Neuronal stem cell (in vitro differentiated cells): ENCODE results near the gene THAP2.

ENCODE experiments used
- DNase-seq: peaks from one replicate; pipeline ENCODE4 v3.0.0-alpha.2; 2013; ENCODE audit warnings: low spot score
- H2AFZ ChIP-seq: one replicate; pipeline ENCODE4 v1.6.1; 2013; ENCODE audit warnings: mild to moderate bottlenecking, low read length, inconsistent platforms
- H2AK5ac ChIP-seq: 2 replicates; pipeline ENCODE4 v1.6.1; 2013; ENCODE audit warnings: low read depth, mild to moderate bottlenecking, inconsistent platforms, low read length, moderate library complexity, mixed read lengths
- H2BK120ac ChIP-seq: 2 replicates; pipeline ENCODE4 v1.6.1; 2013; ENCODE audit warnings: low read depth, mild to moderate bottlenecking, inconsistent platforms, low read length, moderate library complexity, mixed read lengths
- H2BK12ac ChIP-seq: one replicate; pipeline ENCODE4 v1.6.1; 2013; ENCODE audit warnings: low read length, inconsistent platforms
- H2BK15ac ChIP-seq: 2 replicates; pipeline ENCODE4 v1.6.1; 2013; ENCODE audit warnings: mild to moderate bottlenecking, low read length, inconsistent platforms, mixed read lengths
- H2BK5ac ChIP-seq: one replicate; pipeline ENCODE4 v1.6.1; 2013; ENCODE audit warnings: inconsistent platforms, mild to moderate bottlenecking, low read length, moderate library complexity
- H3K14ac ChIP-seq: one replicate; pipeline ENCODE4 v1.6.1; 2013; ENCODE audit warnings: low read length, inconsistent platforms
- H3K18ac ChIP-seq: 2 replicates; pipeline ENCODE4 v1.6.1; 2013; ENCODE audit warnings: low read length, inconsistent platforms
- H3K23ac ChIP-seq: 2 replicates; pipeline ENCODE4 v1.6.1; 2013; ENCODE audit warnings: low read depth, mild to moderate bottlenecking, mixed read lengths, low read length, inconsistent platforms; ENCODE audit not compliant: poor library complexity
- H3K27ac ChIP-seq: replicated peaks from 3 replicates; pipeline ENCODE4 v1.5.1; 2013; ENCODE audit warnings: low read length, inconsistent platforms
- H3K27me3 ChIP-seq, 3 experiments: 2 replicates each; pipeline ENCODE4 v1.6.1; 2013; ENCODE audit warnings: low read length in 3 of 3, mild to moderate bottlenecking in 2 of 3, inconsistent platforms in 1 of 3, low read depth in 1 of 3, mixed read lengths in 1 of 3, moderate library complexity in 1 of 3; ENCODE audit not compliant: control insufficient read depth in 3 of 3, insufficient read depth in 3 of 3
- H3K36me3 ChIP-seq, 2 donors: replicated peaks in 1 of 2; 2 replicates each; pipeline ENCODE4 v1.6.1; 2013; ENCODE audit warnings: low read length in 2 of 2; ENCODE audit not compliant: control insufficient read depth in 2 of 2, insufficient read depth in 2 of 2
- H3K4ac ChIP-seq: 2 replicates; pipeline ENCODE4 v1.6.1; 2013; ENCODE audit warnings: inconsistent platforms, mild to moderate bottlenecking, low read length, moderate library complexity
- H3K4me1 ChIP-seq, 2 donors: 1 replicate in 1 of 2; 2 replicates in 1 of 2; pipeline ENCODE4 v1.6.1; 2013; ENCODE audit warnings: low read length in 2 of 2, low read depth in 1 of 2; ENCODE audit not compliant: control insufficient read depth in 2 of 2, insufficient read depth in 1 of 2
- H3K4me2 ChIP-seq: one replicate; pipeline ENCODE4 v1.6.1; 2013; ENCODE audit warnings: mild to moderate bottlenecking, low read length, inconsistent platforms; ENCODE audit not compliant: insufficient read depth, poor library complexity, severe bottlenecking
- H3K4me3 ChIP-seq, 2 donors: 2 replicates each; pipeline ENCODE4 v1.5.1; 2013; ENCODE audit warnings: low read length in 2 of 2, mild to moderate bottlenecking in 2 of 2, inconsistent platforms in 1 of 2, moderate library complexity in 1 of 2
- H3K79me1 ChIP-seq: one replicate; pipeline ENCODE4 v1.6.1; 2013; ENCODE audit warnings: low read depth, mild to moderate bottlenecking, inconsistent platforms, low read length, moderate library complexity
- H3K9ac ChIP-seq: one replicate; pipeline ENCODE4 v1.6.1; 2013; ENCODE audit warnings: mild to moderate bottlenecking, low read depth, low read length, inconsistent platforms; ENCODE audit not compliant: poor library complexity
- H3K9me3 ChIP-seq, 2 donors: replicated peaks in 1 of 2; 2 replicates each; pipeline versions ENCODE3 to v1.6.1; 2013; ENCODE audit warnings: low read length in 2 of 2, mild to moderate bottlenecking in 2 of 2, inconsistent platforms in 1 of 2, low read depth in 1 of 2, mixed read lengths in 1 of 2, moderate library complexity in 1 of 2; ENCODE audit not compliant: control insufficient read depth in 2 of 2, insufficient read depth in 1 of 2
- H4K8ac ChIP-seq: one replicate; pipeline ENCODE4 v1.6.1; 2013; ENCODE audit warnings: low read depth, mild to moderate bottlenecking, inconsistent platforms, low read length, moderate library complexity
- H4K91ac ChIP-seq: one replicate; pipeline ENCODE4 v1.6.1; 2013; ENCODE audit warnings: low read length, low read depth, mild to moderate bottlenecking, inconsistent platforms; ENCODE audit not compliant: poor library complexity
- WGBS, 2 donors: extraction: QIAGEN DNeasy Blood & Tissue Kit; methylation state at CpG; one replicate each; pipeline ENCODE4 v1.1.7; 2013; ENCODE audit warnings: missing lambda C conversion rate in 2 of 2, mixed read lengths in 1 of 2; ENCODE audit not compliant: insufficient read length in 2 of 2, insufficient replicate concordance in 1 of 2; ENCODE audit errors: extremely low coverage in 2 of 2; 5-methylcytosine and 5-hydroxymethylcytosine counted together

THAP2 gene

DNA sequence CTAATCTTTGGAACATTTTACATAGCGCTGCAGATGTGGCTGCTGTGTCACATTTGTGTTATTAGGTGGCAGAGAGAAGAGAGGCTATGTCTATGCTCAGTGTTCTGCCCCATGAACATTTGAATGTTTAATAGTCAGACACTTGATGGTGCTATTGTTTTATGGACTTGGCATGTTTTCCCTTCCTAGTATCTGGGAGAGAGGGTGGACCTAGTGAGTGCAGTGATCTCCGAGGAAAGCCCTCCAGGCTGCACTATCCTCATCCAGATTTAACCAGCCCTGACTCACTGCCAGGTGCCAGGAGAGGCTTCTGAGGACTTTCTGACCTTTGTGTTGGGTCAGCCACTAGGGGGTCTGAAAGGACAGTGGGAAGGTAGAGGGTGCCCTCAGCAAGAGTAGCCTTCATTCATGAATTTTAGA, 24.8 kb upstream of the THAP2 start:
- H3K4me3 ChIP-seq, result no peak overlapping the region
- H3K14ac ChIP-seq, result no peak overlapping the region
- H4K91ac ChIP-seq, result no peak overlapping the region
- peaks cover 11 to 100% of the 10 kb centered on the region in 2 donors for H3K36me3 ChIP-seq
- no peak overlapping the region for H2AK5ac ChIP-seq
- no peak overlapping the region for H3K27ac ChIP-seq
- H3K9me3 ChIP-seq, result no peaks in the 10 kb centered on the region
- no peak overlapping the region for H3K23ac ChIP-seq
- H3K4ac ChIP-seq, result no peak overlapping the region
- no peak overlapping the region for H3K18ac ChIP-seq
- H3K4me1 ChIP-seq, result no peaks in the 10 kb centered on the region
- WGBS, 2 donors, result no CpG with 5 or more reads among the region's 2 CpGs
- H3K4me2 ChIP-seq, result no peak overlapping the region
- no peak overlapping the region for H2AFZ ChIP-seq
- H2BK120ac ChIP-seq, result no peak overlapping the region
- no peak overlapping the region for H2BK5ac ChIP-seq
- H3K79me1 ChIP-seq, result no peaks in the 10 kb centered on the region
- no peak overlapping the region for H3K9ac ChIP-seq
- H4K8ac ChIP-seq, result no peak overlapping the region
- no peak overlapping the region for H2BK12ac ChIP-seq
- H2BK15ac ChIP-seq, result no peak overlapping the region
- DNase-seq, result no peak
- no peaks in the 10 kb centered on the region for H3K27me3 ChIP-seq

- no peak overlapping the region for H2BK5ac ChIP-seq
- no peak overlapping the region for H2BK120ac ChIP-seq
- no peak overlapping the region for H3K9ac ChIP-seq
- H3K79me1 ChIP-seq, result no peaks in the 10 kb centered on the region
- no peak overlapping the region for H3K4me3 ChIP-seq
- no peak overlapping the region for H3K4me2 ChIP-seq
- no peak for DNase-seq
- no peak overlapping the region for H2AK5ac ChIP-seq
- H3K4me1 ChIP-seq, result no peaks in the 10 kb centered on the region
- H2BK12ac ChIP-seq, result no peak overlapping the region
- H4K91ac ChIP-seq, result no peak overlapping the region
- no peak overlapping the region for H2BK15ac ChIP-seq
- no peak overlapping the region for H3K18ac ChIP-seq
- H4K8ac ChIP-seq, result no peak overlapping the region
- no CpG with 5 or more reads among the region's 2 CpGs for WGBS, 2 donors
- no peaks in the 10 kb centered on the region for H3K9me3 ChIP-seq
- no peak overlapping the region for H3K23ac ChIP-seq
- H3K4ac ChIP-seq, result no peak overlapping the region
- no peaks in the 10 kb centered on the region for H3K27me3 ChIP-seq
- H2AFZ ChIP-seq, result no peak overlapping the region
- H3K36me3 ChIP-seq, result peaks cover 10 to 100% of the 10 kb centered on the region in 2 donors
- H3K14ac ChIP-seq, result no peak overlapping the region
- H3K27ac ChIP-seq, result no peak overlapping the region
Observed at GRCh38 chr12:71640316-71640715, 23.8 kb upstream of the THAP2 start.

DNA sequence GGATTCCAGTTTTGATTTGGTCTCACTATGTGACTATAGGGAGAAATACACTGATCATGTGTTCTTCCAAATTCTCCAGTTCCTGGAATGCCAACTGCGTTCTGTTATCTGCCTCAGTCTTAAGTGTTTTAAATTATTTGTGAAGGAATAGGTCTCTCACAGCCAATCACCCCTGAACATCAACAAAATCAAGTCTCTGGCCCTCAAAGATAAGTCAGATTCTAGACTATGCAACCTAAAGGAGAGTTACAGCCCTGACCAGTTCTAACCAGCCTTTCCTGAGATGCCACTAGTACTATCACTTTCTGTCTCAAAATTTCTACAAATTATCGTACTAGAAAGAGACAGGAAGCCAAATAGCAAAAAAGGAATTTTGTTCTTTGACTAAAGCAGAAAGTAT, 22.7 kb upstream of the THAP2 start:
- H2BK12ac ChIP-seq, result no peak overlapping the region
- H3K4me2 ChIP-seq, result no peak overlapping the region
- H3K9ac ChIP-seq, result no peak overlapping the region
- H3K4ac ChIP-seq, result no peak overlapping the region
- H3K14ac ChIP-seq, result no peak overlapping the region
- no CpG with 5 or more reads among the region's 2 CpGs for WGBS, 2 donors
- H3K27me3 ChIP-seq, result no peaks in the 10 kb centered on the region
- DNase-seq, result no peak
- no peak overlapping the region for H3K18ac ChIP-seq
- H3K4me3 ChIP-seq, result no peak overlapping the region
- no peak overlapping the region for H3K27ac ChIP-seq
- no peak overlapping the region for H4K91ac ChIP-seq
- no peaks in the 10 kb centered on the region for H3K4me1 ChIP-seq
- no peak overlapping the region for H2BK120ac ChIP-seq
- no peak overlapping the region for H2AFZ ChIP-seq
- peaks cover 9 to 100% of the 10 kb centered on the region in 2 donors for H3K36me3 ChIP-seq
- H4K8ac ChIP-seq, result no peak overlapping the region
- no peak overlapping the region for H3K23ac ChIP-seq
- no peaks in the 10 kb centered on the region for H3K79me1 ChIP-seq
- no peaks in the 10 kb centered on the region for H3K9me3 ChIP-seq
- H2BK15ac ChIP-seq, result no peak overlapping the region
- H2BK5ac ChIP-seq, result no peak overlapping the region
- no peak overlapping the region for H2AK5ac ChIP-seq

DNA sequence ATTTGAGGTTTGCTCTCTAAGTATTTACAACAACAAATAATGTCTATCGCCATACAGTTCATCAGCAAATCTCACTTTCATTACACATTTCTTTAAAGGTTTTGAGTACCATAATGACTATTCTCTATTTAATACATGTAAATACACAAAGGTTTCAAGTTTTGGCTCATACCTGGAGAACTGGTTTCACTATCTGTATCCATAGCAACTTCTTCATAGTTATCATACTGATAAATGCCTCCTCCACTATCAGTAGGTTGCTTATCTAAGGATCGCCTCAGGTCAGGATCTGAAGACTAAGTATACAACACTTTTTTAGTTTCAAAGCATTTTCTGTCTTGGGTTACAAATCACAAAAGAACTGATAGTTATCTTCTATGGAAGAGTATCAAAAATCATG, 21.8 kb upstream of the THAP2 start:
- Histone ChIP-seq H2BK120ac (no peak overlapping the region), H3K18ac (no peak overlapping the region), H3K36me3 (peaks cover 9 to 100% of the 10 kb centered on the region in 2 donors), H3K9me3 (no peaks in the 10 kb centered on the region), H4K91ac (no peak overlapping the region), H3K4ac (no peak overlapping the region), H4K8ac (no peak overlapping the region), H3K79me1 (no peaks in the 10 kb centered on the region), H3K4me2 (no peak overlapping the region), H3K14ac (no peak overlapping the region), H3K27me3 (no peaks in the 10 kb centered on the region), H3K9ac (no peak overlapping the region), H2BK12ac (no peak overlapping the region), H2BK15ac (no peak overlapping the region), H3K4me1 (no peaks in the 10 kb centered on the region), H3K23ac (no peak overlapping the region), H3K27ac (no peak overlapping the region), H3K4me3 (no peak overlapping the region), H2BK5ac (no peak overlapping the region), H2AFZ (no peak overlapping the region), H2AK5ac (no peak overlapping the region)
- no CpG with 5 or more reads among the region's 2 CpGs for WGBS, 2 donors
- no peak for DNase-seq
